Measurements from ENCODE around the gene YPEL3. TPM values are rescaled to one million over a fixed set of nuclear protein-coding genes. Genes with fewer than 3 reads are reported as not detected.

YPEL3 gene
- total RNA-seq, 2 donors from 2014 or later: 28.3 to 84.8 TPM

- Histone ChIP-seq H3K4me1 (no peaks in the 10 kb centered on the region), H3K36me3 (replicated peaks in 1 of 2; ENCODE audit: insufficient read depth in 1 of 2, low read depth in 2 of 2) (no peaks in the 10 kb centered on the region)
Measured at GRCh38 chr16:30046588-30046987, 49.4 kb downstream of the YPEL3 start.

GRCh38 chr16:30046178-30046577, 49.8 kb downstream of the YPEL3 start:
- Histone ChIP-seq H3K27ac (no peak overlapping the region), H3K36me3 (replicated peaks in 1 of 2; ENCODE audit: insufficient read depth in 1 of 2, low read depth in 2 of 2) (no peaks in the 10 kb centered on the region), H3K9me3 (no peaks in the 10 kb centered on the region), H3K27me3 (no peaks in the 10 kb centered on the region), H3K4me1 (no peaks in the 10 kb centered on the region), H3K4me3 (no peak overlapping the region)
- ATAC-seq (no peak), DNase-seq (no peak)
- intact Hi-C loops (cut with DNase I): loop anchor here (10.0 kb wide), 1 partner anchor 579 kb away; no protein-coding TSS in a partner anchor
- 46 to 47% methylated on average over 8 of the region's 8 CpGs for WGBS, 2 donors
- TF ChIP-seq CTCF (IDR thresholded peaks at IDR 0.05) (no peak), POLR2A (IDR thresholded peaks at IDR 0.05) (no peak)

More at GRCh38 chr16:30046588-30046987, 49.4 kb downstream of the YPEL3 start:
- intact Hi-C loops (cut with DNase I): loop anchor here (10.0 kb wide), 1 partner anchor 578 kb away; no protein-coding TSS in a partner anchor
- DNase-seq (no peak), ATAC-seq (no peak)
- Histone ChIP-seq H3K4me3 (no peak overlapping the region), H3K27ac (no peak overlapping the region), H3K9me3 (no peaks in the 10 kb centered on the region), H3K27me3 (no peaks in the 10 kb centered on the region)
- TF ChIP-seq POLR2A (IDR thresholded peaks at IDR 0.05) (no peak), CTCF (IDR thresholded peaks at IDR 0.05) (no peak)
- 89 to 100% methylated on average over 1 of the region's 1 CpG for WGBS, 2 donors

Other genes with a start within 250 kb of the YPEL3 start
- 10 to 100 TPM; 76.5 to 79.9 TPM for gene CDIPT, start 233.0 kb downstream of the YPEL3 start, total RNA-seq
- 10 to 100 TPM; 19.2 to 28.3 TPM for gene SEZ6L2, start 196.7 kb downstream of the YPEL3 start, total RNA-seq
- gene ASPHD1, start 195.7 kb downstream of the YPEL3 start, total RNA-seq: 1 to 10 TPM; 4.7 to 8.2 TPM
- 10 to 100 TPM; 14.3 to 49.1 TPM for gene KCTD13, start 170.0 kb downstream of the YPEL3 start, total RNA-seq
- gene TMEM219, start 134.1 kb downstream of the YPEL3 start, total RNA-seq: 10 to 100 TPM; 67.5 to 71.9 TPM
- 10 to 100 TPM; 31.1 to 58.3 TPM for gene TAOK2, start 122.3 kb downstream of the YPEL3 start, total RNA-seq
- 10 to 100 TPM; 11.2 to 17.1 TPM for gene HIRIP3, start 100.6 kb downstream of the YPEL3 start, total RNA-seq
- gene INO80E, start 100.0 kb downstream of the YPEL3 start, total RNA-seq: 10 to 100 TPM; 28.3 to 54.5 TPM
- under 1 TPM in 1 of 2 donors, not detected in 1; 0.78 TPM for gene DOC2A, start 85.2 kb downstream of the YPEL3 start, total RNA-seq
- not detected for gene C16orf92, start 73.0 kb downstream of the YPEL3 start, total RNA-seq
- not detected for gene TLCD3B, start 64.9 kb downstream of the YPEL3 start, total RNA-seq
- 100 to 1,000 TPM; 306 to 384 TPM for gene ALDOA, start 30.5 kb downstream of the YPEL3 start, total RNA-seq
- 10 to 100 TPM; 29.3 to 32.2 TPM for gene PPP4C, start 20.2 kb downstream of the YPEL3 start, total RNA-seq
- gene TBX6, start 4.3 kb downstream of the YPEL3 start, total RNA-seq: 1 to 10 TPM; 1.8 to 2.6 TPM
- gene GDPD3, start 17.3 kb upstream of the YPEL3 start, total RNA-seq: 1 to 10 TPM in 1 of 2 donors, not detected in 1; 1.8 TPM
- gene MAPK3, start 27.0 kb upstream of the YPEL3 start, total RNA-seq: 10 to 100 TPM; 28.8 to 35.3 TPM
- 10 to 100 TPM in 1 of 2 donors, 1 to 10 TPM in 1; 8.2 to 17.4 TPM for gene CORO1A, start 87.4 kb upstream of the YPEL3 start, total RNA-seq
- gene BOLA2B, start 97.5 kb upstream of the YPEL3 start, total RNA-seq: 10 to 100 TPM; 47.5 to 54.7 TPM
- gene SLX1A, start 97.7 kb upstream of the YPEL3 start, total RNA-seq: 10 to 100 TPM; 41.5 to 65.3 TPM
- 10 to 100 TPM in 1 of 2 donors, 1 to 10 TPM in 1; 5.7 to 63.3 TPM for gene SULT1A3, start 103.0 kb upstream of the YPEL3 start, total RNA-seq
- 1 to 10 TPM in 1 of 2 donors, under 1 TPM in 1; 0.33 to 3.1 TPM for gene NPIPB13, start 152.3 kb upstream of the YPEL3 start, total RNA-seq

All from body of pancreas (tissue), 4 donors.